HFFc6 (cell line): Measurements from ENCODE around the gene ANKH. TPM values are rescaled to one million over a fixed set of nuclear protein-coding genes. Genes with fewer than 3 reads are reported as not detected.

Experiments used
- DNase-seq: peaks from one replicate; pipeline ENCODE4 v3.0.0-alpha.2; 2018
- H3K27ac Mint-ChIP-seq: 2 replicates; pipeline ENCODE4 v1.8.0; 2020; ENCODE audit warnings: mild to moderate bottlenecking, mixed read lengths
- H3K27me3 Mint-ChIP-seq: 2 replicates; pipeline ENCODE4 v1.8.0; 2021; ENCODE audit warnings: mild to moderate bottlenecking, moderate library complexity, mixed read lengths; ENCODE audit not compliant: insufficient read depth
- H3K36me3 Mint-ChIP-seq: 2 replicates; pipeline ENCODE4 v1.8.0; 2021; ENCODE audit warnings: low read depth, mixed read lengths
- H3K4me1 Mint-ChIP-seq: 2 replicates; pipeline ENCODE4 v1.8.0; 2020; ENCODE audit warnings: low read depth, mixed read lengths
- H3K4me3 Mint-ChIP-seq: 2 replicates; pipeline ENCODE4 v1.8.0; 2020; ENCODE audit warnings: mild to moderate bottlenecking, moderate library complexity, mixed read lengths
- H3K9me3 Mint-ChIP-seq: 2 replicates; pipeline ENCODE4 v1.8.0; 2020; ENCODE audit warnings: mild to moderate bottlenecking, mixed read lengths
- total RNA-seq, 6 experiments: library from RNA; stranded (reverse); fragmentation: NEBNext Ultra II Directional; extraction: Animal tissue kit (Norgen Biotek cat#: 25700); gene quantifications; 2 replicates in 1 of 6; 3 replicates in 5 of 6; pipeline ENCODE4 v1.2.3, GENCODE V29; 2021
- TF ChIP-seq, protein P1 (sequence below): fragments of 200-600 bp; sonication (generic); IDR thresholded peaks from 2 replicates; pipeline ENCODE4 v1.5.0; 2021; ENCODE audit warnings: antibody characterized with exemption, mild to moderate bottlenecking

ANKH gene
- total RNA-seq, 6 experiments from 2014 or later, result 32.5 to 35.7 (median 33.0) TPM

DNA sequence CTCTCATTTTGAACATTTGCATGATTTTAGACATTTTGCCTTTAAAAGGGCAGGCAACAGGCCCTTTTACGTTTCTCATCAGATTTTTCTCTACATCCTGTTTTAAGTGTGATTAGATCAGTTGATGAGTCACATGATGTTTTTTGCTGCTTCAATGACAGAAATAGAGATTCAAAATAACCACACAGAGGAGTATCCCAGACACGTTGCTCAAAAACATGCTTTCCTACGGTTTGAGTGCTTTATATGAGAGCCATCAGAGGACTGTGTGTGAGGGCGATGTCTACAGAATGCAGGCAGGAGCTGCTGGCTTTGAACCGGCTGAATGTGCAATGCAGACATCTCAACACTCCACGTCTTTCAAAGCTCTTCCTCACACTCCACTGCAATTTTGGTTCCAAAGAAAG is 165.0 kb downstream of the ANKH start:
- Mint-ChIP-seq H3K27me3 (peaks cover 3% of the 10 kb centered on the region), H3K27ac (peak overlapping the region; percentile 98), H3K36me3 (peaks cover 49% of the 10 kb centered on the region), H3K4me1 (peaks cover 21% of the 10 kb centered on the region), H3K9me3 (no peaks in the 10 kb centered on the region), H3K4me3 (peak overlapping the region; percentile 83)
- peak; percentile 73 for DNase-seq
- TF ChIP-seq, protein P1, sequence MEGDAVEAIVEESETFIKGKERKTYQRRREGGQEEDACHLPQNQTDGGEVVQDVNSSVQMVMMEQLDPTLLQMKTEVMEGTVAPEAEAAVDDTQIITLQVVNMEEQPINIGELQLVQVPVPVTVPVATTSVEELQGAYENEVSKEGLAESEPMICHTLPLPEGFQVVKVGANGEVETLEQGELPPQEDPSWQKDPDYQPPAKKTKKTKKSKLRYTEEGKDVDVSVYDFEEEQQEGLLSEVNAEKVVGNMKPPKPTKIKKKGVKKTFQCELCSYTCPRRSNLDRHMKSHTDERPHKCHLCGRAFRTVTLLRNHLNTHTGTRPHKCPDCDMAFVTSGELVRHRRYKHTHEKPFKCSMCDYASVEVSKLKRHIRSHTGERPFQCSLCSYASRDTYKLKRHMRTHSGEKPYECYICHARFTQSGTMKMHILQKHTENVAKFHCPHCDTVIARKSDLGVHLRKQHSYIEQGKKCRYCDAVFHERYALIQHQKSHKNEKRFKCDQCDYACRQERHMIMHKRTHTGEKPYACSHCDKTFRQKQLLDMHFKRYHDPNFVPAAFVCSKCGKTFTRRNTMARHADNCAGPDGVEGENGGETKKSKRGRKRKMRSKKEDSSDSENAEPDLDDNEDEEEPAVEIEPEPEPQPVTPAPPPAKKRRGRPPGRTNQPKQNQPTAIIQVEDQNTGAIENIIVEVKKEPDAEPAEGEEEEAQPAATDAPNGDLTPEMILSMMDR, result no peak

GRCh38 chr5:14705556-14705955 is 166.0 kb downstream of the ANKH start:
- Mint-ChIP-seq H3K36me3 (peaks cover 43% of the 10 kb centered on the region), H3K4me1 (peaks cover 21% of the 10 kb centered on the region), H3K4me3 (no peak overlapping the region), H3K9me3 (no peaks in the 10 kb centered on the region), H3K27me3 (peaks cover 3% of the 10 kb centered on the region; the same call in 1 of the 2 replicates), H3K27ac (peak overlapping the region; percentile 98)
- DNase-seq, result no peak
- TF ChIP-seq, protein P1, result no peak

DNA sequence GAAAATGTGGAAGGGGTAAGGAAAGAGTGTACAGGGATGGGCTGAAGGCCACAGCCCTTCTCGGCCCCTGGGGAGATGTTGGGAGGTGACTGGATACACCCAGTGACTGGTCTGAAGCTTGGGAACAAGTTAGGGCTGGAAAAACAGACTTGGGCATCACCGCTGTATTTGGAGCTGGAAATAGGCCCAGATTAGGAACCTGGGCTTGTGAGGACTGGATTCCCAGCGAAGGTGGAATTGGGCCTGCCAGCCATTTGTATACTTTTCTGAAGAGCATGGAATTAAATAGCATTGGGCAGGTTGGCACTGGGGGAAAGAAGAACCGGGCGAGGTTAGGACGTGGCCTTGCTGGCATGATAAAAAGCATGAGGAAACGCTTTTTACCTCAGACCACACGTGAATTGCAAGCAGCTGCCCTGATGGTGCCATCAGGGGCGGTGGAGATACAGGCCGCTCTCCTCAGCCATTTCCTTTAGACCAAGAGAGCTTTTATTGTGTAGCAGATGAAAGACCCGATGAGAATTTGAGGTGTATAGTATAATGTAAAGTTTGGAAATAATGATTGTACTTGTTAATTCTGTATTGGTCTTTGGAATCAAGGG is 169.2 kb downstream of the ANKH start:
- no peaks in the 10 kb centered on the region for H3K9me3 Mint-ChIP-seq
- TF ChIP-seq, protein P1, result no peak
- peaks cover 48% of the 10 kb centered on the region for H3K36me3 Mint-ChIP-seq
- H3K4me1 Mint-ChIP-seq, result peaks cover 27% of the 10 kb centered on the region
- H3K27ac Mint-ChIP-seq, result peak overlapping the region; percentile 8; the same call in 1 of the 2 replicates
- no peak overlapping the region for H3K4me3 Mint-ChIP-seq
- no peak for DNase-seq
- peaks cover 3% of the 10 kb centered on the region; the same call in 1 of the 2 replicates for H3K27me3 Mint-ChIP-seq

DNA sequence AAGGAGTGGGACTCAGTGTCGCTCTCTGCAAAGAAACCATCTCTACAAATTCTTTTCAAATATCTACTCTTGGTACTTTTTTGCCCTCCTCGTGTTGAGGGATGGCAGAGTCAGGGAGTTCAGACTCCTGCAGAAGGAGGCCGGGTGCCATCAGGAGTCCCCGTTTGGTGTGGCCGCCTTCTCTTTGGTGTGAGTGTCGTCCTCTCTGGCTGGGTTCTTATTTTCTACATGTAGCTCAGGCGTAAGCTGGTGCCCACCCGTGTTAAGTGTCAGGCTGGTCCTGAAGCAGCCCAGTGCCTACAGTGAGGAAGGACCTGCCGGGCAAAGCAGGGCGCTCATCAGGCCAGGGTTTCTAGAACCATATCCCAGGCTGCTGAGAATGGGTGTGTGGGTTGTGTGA is 170.0 kb downstream of the ANKH start:
- H3K36me3 Mint-ChIP-seq, result peaks cover 46% of the 10 kb centered on the region
- no peaks in the 10 kb centered on the region; the same call in 1 of the 2 replicates for H3K27me3 Mint-ChIP-seq
- DNase-seq, result no peak
- no peak overlapping the region for H3K27ac Mint-ChIP-seq
- TF ChIP-seq, protein P1, result no peak
- no peak overlapping the region for H3K4me3 Mint-ChIP-seq
- H3K4me1 Mint-ChIP-seq, result peaks cover 22% of the 10 kb centered on the region
- H3K9me3 Mint-ChIP-seq, result no peaks in the 10 kb centered on the region

- peaks cover 46% of the 10 kb centered on the region for H3K36me3 Mint-ChIP-seq
- TF ChIP-seq, protein P1, result no peak
- no peaks in the 10 kb centered on the region for H3K9me3 Mint-ChIP-seq
- H3K4me1 Mint-ChIP-seq, result peaks cover 22% of the 10 kb centered on the region
- no peak overlapping the region for H3K27ac Mint-ChIP-seq
- no peak for DNase-seq
- H3K27me3 Mint-ChIP-seq, result no peaks in the 10 kb centered on the region; the same call in 1 of the 2 replicates
- H3K4me3 Mint-ChIP-seq, result no peak overlapping the region
Observed at GRCh38 chr5:14700478-14701436, 170.8 kb downstream of the ANKH start.
